ENCODE measurements around the gene ATRX.
A peak's percentile ranks its signal among the peaks of the same experiment; 100 is the strongest.
"Not testable (repeated sequence)": the region's sequence is repeated elsewhere in the genome, so short reads cannot be mapped to it uniquely, and the experiment has no call there.

ATRX gene

GRCh38 chrX:77505227-77505626 is 280.8 kb downstream of the ATRX start:
- Histone ChIP-seq H3K9me3 (ENCODE audit: control insufficient read depth, insufficient read depth, low read length) (no peaks in the 10 kb centered on the region), H3K36me3 (ENCODE audit: control insufficient read depth, low read length) (peaks cover 15% of the 10 kb centered on the region), H3K4me3 (ENCODE audit: low read length) (no peak overlapping the region), H3K4me2 (ENCODE audit: low read length) (peak overlapping the region; percentile 7; the same call in 1 of the 2 replicates), H3F3A (ENCODE audit: control insufficient read depth, insufficient read depth) (no peaks in the 10 kb centered on the region), H3K9me2 (replicated peaks; ENCODE audit: control insufficient read depth, low read length) (no peaks in the 10 kb centered on the region), H3K79me2 (ENCODE audit: control insufficient read depth, low read length) (no peaks in the 10 kb centered on the region), H3K4me1 (ENCODE audit: control insufficient read depth, low read length) (peaks cover 11% of the 10 kb centered on the region), H3K27ac (ENCODE audit: low read depth, low read length) (no peak overlapping the region), H4K20me1 (ENCODE audit: control insufficient read depth, insufficient read depth, low read depth, low read length) (no peaks in the 10 kb centered on the region), H3K27me3 (ENCODE audit: control insufficient read depth, low read length) (no peaks in the 10 kb centered on the region)
- TF ChIP-seq CTCF (IDR thresholded peaks at IDR 0.05; ENCODE audit: low read depth, low read length, poor library complexity, severe bottlenecking) (no peak), EZH2phosphoT487 (IDR thresholded peaks at IDR 0.05; ENCODE audit: borderline replicate concordance, low read length) (no peak)

GRCh38 chrX:77502951-77503525 is 283.0 kb downstream of the ATRX start:
- H3K4me3 ChIP-seq (ENCODE audit: low read length), result no peak overlapping the region
- H3K36me3 ChIP-seq (ENCODE audit: control insufficient read depth, low read length), result peaks cover 7% of the 10 kb centered on the region
- no peaks in the 10 kb centered on the region for H3K79me2 ChIP-seq (ENCODE audit: control insufficient read depth, low read length)
- H3K9me3 ChIP-seq (ENCODE audit: control insufficient read depth, insufficient read depth, low read length), result no peaks in the 10 kb centered on the region
- no peak overlapping the region for H3K4me2 ChIP-seq (ENCODE audit: low read length)
- H4K20me1 ChIP-seq (ENCODE audit: control insufficient read depth, insufficient read depth, low read depth, low read length), result no peaks in the 10 kb centered on the region
- no peak overlapping the region for H3K27ac ChIP-seq (ENCODE audit: low read depth, low read length)
- peaks cover 11% of the 10 kb centered on the region for H3K4me1 ChIP-seq (ENCODE audit: control insufficient read depth, low read length)
- no peak for TF ChIP-seq EZH2phosphoT487 (IDR thresholded peaks at IDR 0.05; ENCODE audit: borderline replicate concordance, low read length)
- no peak for TF ChIP-seq CTCF (IDR thresholded peaks at IDR 0.05; ENCODE audit: low read depth, low read length, poor library complexity, severe bottlenecking)
- H3K9me2 ChIP-seq (replicated peaks; ENCODE audit: control insufficient read depth, low read length), result no peaks in the 10 kb centered on the region
- H3F3A ChIP-seq (ENCODE audit: control insufficient read depth, insufficient read depth), result no peaks in the 10 kb centered on the region
- H3K27me3 ChIP-seq (ENCODE audit: control insufficient read depth, low read length), result no peaks in the 10 kb centered on the region

DNA sequence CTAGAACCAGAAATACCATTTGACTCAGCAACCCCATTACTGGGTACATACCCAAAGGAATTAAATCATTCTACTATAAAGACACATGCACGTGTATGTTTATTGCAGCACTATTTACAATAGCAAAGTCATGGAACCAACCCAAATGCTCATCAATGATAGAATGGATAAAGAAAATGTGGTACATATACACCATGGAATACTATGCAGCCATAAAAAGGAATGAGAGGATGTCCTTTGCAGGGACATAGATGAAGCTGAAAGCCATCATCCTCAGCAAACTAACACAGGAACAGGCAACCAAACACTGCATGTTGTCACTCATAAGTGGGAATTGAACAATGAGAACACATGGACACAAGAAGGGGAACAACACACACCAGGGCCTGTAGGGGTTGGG is 285.9 kb downstream of the ATRX start:
- not testable (repeated sequence) for H3K4me3 ChIP-seq (ENCODE audit: low read length); H3K27ac ChIP-seq (ENCODE audit: low read depth, low read length); H4K20me1 ChIP-seq (ENCODE audit: control insufficient read depth, insufficient read depth, low read depth, low read length); H3K9me2 ChIP-seq (replicated peaks; ENCODE audit: control insufficient read depth, low read length); H3F3A ChIP-seq (ENCODE audit: control insufficient read depth, insufficient read depth); H3K4me2 ChIP-seq (ENCODE audit: low read length); H3K9me3 ChIP-seq (ENCODE audit: control insufficient read depth, insufficient read depth, low read length); H3K36me3 ChIP-seq (ENCODE audit: control insufficient read depth, low read length); H3K4me1 ChIP-seq (ENCODE audit: control insufficient read depth, low read length); H3K79me2 ChIP-seq (ENCODE audit: control insufficient read depth, low read length); H3K27me3 ChIP-seq (ENCODE audit: control insufficient read depth, low read length)

GRCh38 chrX:77493677-77494553 is 292.1 kb downstream of the ATRX start:
- no peaks in the 10 kb centered on the region for H3K4me1 ChIP-seq (ENCODE audit: control insufficient read depth, low read length)
- no peak overlapping the region for H3K4me2 ChIP-seq (ENCODE audit: low read length)
- H3K27me3 ChIP-seq (ENCODE audit: control insufficient read depth, low read length), result no peaks in the 10 kb centered on the region
- no peak overlapping the region for H3K4me3 ChIP-seq (ENCODE audit: low read length)
- no peaks in the 10 kb centered on the region for H3K79me2 ChIP-seq (ENCODE audit: control insufficient read depth, low read length)
- no peaks in the 10 kb centered on the region for H3K9me3 ChIP-seq (ENCODE audit: control insufficient read depth, insufficient read depth, low read length)
- no peaks in the 10 kb centered on the region for H3K9me2 ChIP-seq (replicated peaks; ENCODE audit: control insufficient read depth, low read length)
- H4K20me1 ChIP-seq (ENCODE audit: control insufficient read depth, insufficient read depth, low read depth, low read length), result no peaks in the 10 kb centered on the region
- no peak for TF ChIP-seq EZH2phosphoT487 (IDR thresholded peaks at IDR 0.05; ENCODE audit: borderline replicate concordance, low read length)
- TF ChIP-seq CTCF (IDR thresholded peaks at IDR 0.05; ENCODE audit: low read depth, low read length, poor library complexity, severe bottlenecking), result no peak
- H3F3A ChIP-seq (ENCODE audit: control insufficient read depth, insufficient read depth), result no peaks in the 10 kb centered on the region
- H3K27ac ChIP-seq (ENCODE audit: low read depth, low read length), result no peak overlapping the region
- H3K36me3 ChIP-seq (ENCODE audit: control insufficient read depth, low read length), result no peaks in the 10 kb centered on the region

All from DOHH2 (cell line).